AG10803 (cell line): ENCODE measurements around the gene CBL.

Source experiments
- DNase-seq: peaks from one replicate; pipeline ENCODE4 v3.0.0; 2010; ENCODE audit warnings: low read depth
- H3K4me3 ChIP-seq: 2 replicates; pipeline ENCODE4 v1.5.1; 2011; ENCODE audit warnings: mild to moderate bottlenecking, low read length, control low read depth
- CTCF ChIP-seq: conservative IDR thresholded peaks from 2 replicates; pipeline ENCODE4 v1.5.1; 2011; ENCODE audit warnings: mild to moderate bottlenecking, low read length, control low read depth, inconsistent platforms

Gene CBL

GRCh38 chr11:119236490-119236889 is 30.4 kb downstream of the CBL start:
- DNase-seq: no peak
- TF ChIP-seq CTCF: no peak
- H3K4me3 ChIP-seq: no peak overlapping the region

GRCh38 chr11:119236891-119237290 is 30.8 kb downstream of the CBL start:
- DNase-seq: peak; percentile 20
- TF ChIP-seq CTCF: no peak
- H3K4me3 ChIP-seq: no peak overlapping the region

- no peak for DNase-seq
- no peak overlapping the region for H3K4me3 ChIP-seq
- no peak for TF ChIP-seq CTCF
Measured at GRCh38 chr11:119237515-119237914, 31.4 kb downstream of the CBL start.

- no peak for TF ChIP-seq CTCF
- H3K4me3 ChIP-seq: no peak overlapping the region
- DNase-seq: no peak
Measured at GRCh38 chr11:119248750-119249670, 42.9 kb downstream of the CBL start.

- TF ChIP-seq CTCF: no peak
- DNase-seq: no peak
Measured at GRCh38 chr11:119249671-119250010, 43.5 kb downstream of the CBL start.

GRCh38 chr11:119251114-119251513 is 45.0 kb downstream of the CBL start:
- H3K4me3 ChIP-seq: no peak overlapping the region
- DNase-seq: no peak
- TF ChIP-seq CTCF: no peak

More at GRCh38 chr11:119249671-119250010, 43.5 kb downstream of the CBL start:
- H3K4me3 ChIP-seq: no peak overlapping the region

- H3K4me3 ChIP-seq: no peak overlapping the region
- no peak for TF ChIP-seq CTCF
- DNase-seq: no peak
Measured at GRCh38 chr11:119254239-119254638, 48.1 kb downstream of the CBL start.
